ENCODE data around the gene SPRR5.

Gene SPRR5

GRCh38 chr1:152946248-152946647, 758 bp upstream of the SPRR5 start:
- no CpG with 5 or more reads among the region's 3 CpGs for WGBS (ENCODE audit: insufficient coverage, insufficient read length)
- Histone ChIP-seq H3K9me3 (ENCODE audit: control insufficient read depth, insufficient read depth, low read length) (no peaks in the 10 kb centered on the region), H3K27me3 (ENCODE audit: control insufficient read depth, insufficient read depth, low read length) (no peaks in the 10 kb centered on the region), H3K4me3 (ENCODE audit: low read length) (no peak overlapping the region), H3K4me1 (ENCODE audit: control insufficient read depth, insufficient read depth, low read length) (no peaks in the 10 kb centered on the region), H3K36me3 (ENCODE audit: control insufficient read depth, insufficient read depth, low read length) (no peaks in the 10 kb centered on the region), H3K27ac (ENCODE audit: low read length) (no peak overlapping the region)
- no peak for DNase-seq (ENCODE audit: low read depth, low spot score)

DNA sequence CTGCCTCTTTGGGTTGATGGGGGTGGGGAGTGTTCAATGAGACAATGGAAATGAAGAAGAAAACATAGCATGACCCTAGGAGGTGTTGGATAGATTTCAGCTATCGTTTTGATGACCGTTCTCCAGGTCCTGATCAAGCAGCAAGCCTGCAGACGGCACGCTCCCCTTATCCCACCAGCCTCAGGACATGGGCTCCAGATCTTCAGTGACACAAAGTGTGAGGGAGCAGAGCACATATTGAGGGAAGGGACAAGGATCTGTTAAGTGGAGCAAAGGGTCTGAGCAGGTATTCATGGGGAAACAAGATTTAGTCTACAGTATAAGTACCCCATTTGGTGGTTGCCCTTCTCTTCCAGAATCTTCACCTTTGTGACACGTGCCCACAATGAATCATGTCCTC, 4.7 kb downstream of the SPRR5 start:
- DNase-seq (ENCODE audit: low read depth, low spot score), result no peak
- no peaks in the 10 kb centered on the region for H3K9me3 ChIP-seq (ENCODE audit: control insufficient read depth, insufficient read depth, low read length)
- H3K36me3 ChIP-seq (ENCODE audit: control insufficient read depth, insufficient read depth, low read length), result no peaks in the 10 kb centered on the region
- WGBS (ENCODE audit: insufficient coverage, insufficient read length), result no CpG with 5 or more reads among the region's 5 CpGs
- no peaks in the 10 kb centered on the region for H3K27me3 ChIP-seq (ENCODE audit: control insufficient read depth, insufficient read depth, low read length)
- no peaks in the 10 kb centered on the region for H3K4me1 ChIP-seq (ENCODE audit: control insufficient read depth, insufficient read depth, low read length)
- H3K4me3 ChIP-seq (ENCODE audit: low read length), result no peak overlapping the region
- no peak overlapping the region for H3K27ac ChIP-seq (ENCODE audit: low read length)

GRCh38 chr1:152953761-152954160, 6.8 kb downstream of the SPRR5 start:
- WGBS (ENCODE audit: insufficient coverage, insufficient read length), result no CpG with 5 or more reads among the region's 7 CpGs
- DNase-seq (ENCODE audit: low read depth, low spot score), result no peak

DNA sequence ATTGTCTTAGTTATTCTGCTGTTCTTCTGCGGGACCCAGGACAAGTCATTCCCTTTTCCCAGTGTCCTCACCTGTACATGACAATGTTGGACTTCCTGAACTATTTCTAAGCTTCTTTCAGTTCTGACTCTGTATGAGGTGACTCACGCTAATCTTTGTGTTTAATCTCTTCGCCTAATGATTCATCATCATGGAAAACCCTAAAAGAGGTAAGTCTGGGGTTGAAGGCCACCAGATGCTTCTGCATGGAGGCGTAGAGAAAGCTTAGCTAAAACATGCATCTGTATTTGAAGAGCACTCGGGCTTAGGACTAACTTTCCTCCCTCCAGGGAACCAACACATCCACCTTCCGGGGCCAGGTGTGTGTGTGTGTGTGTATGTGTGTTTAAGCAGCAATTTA, 7.4 kb downstream of the SPRR5 start:
- no peak overlapping the region for H3K27ac ChIP-seq (ENCODE audit: low read length)
- H3K4me1 ChIP-seq (ENCODE audit: control insufficient read depth, insufficient read depth, low read length), result no peaks in the 10 kb centered on the region
- WGBS (ENCODE audit: insufficient coverage, insufficient read length), result no CpG with 5 or more reads among the region's 6 CpGs
- H3K36me3 ChIP-seq (ENCODE audit: control insufficient read depth, insufficient read depth, low read length), result no peaks in the 10 kb centered on the region
- no peaks in the 10 kb centered on the region for H3K27me3 ChIP-seq (ENCODE audit: control insufficient read depth, insufficient read depth, low read length)
- no peaks in the 10 kb centered on the region for H3K9me3 ChIP-seq (ENCODE audit: control insufficient read depth, insufficient read depth, low read length)
- no peak for DNase-seq (ENCODE audit: low read depth, low spot score)
- no peak overlapping the region for H3K4me3 ChIP-seq (ENCODE audit: low read length)

More at GRCh38 chr1:152953761-152954160, 6.8 kb downstream of the SPRR5 start:
- Histone ChIP-seq H3K27ac (ENCODE audit: low read length) (no peak overlapping the region), H3K4me1 (ENCODE audit: control insufficient read depth, insufficient read depth, low read length) (no peaks in the 10 kb centered on the region), H3K27me3 (ENCODE audit: control insufficient read depth, insufficient read depth, low read length) (no peaks in the 10 kb centered on the region), H3K36me3 (ENCODE audit: control insufficient read depth, insufficient read depth, low read length) (no peaks in the 10 kb centered on the region), H3K9me3 (ENCODE audit: control insufficient read depth, insufficient read depth, low read length) (no peaks in the 10 kb centered on the region), H3K4me3 (ENCODE audit: low read length) (no peak overlapping the region)

DNA sequence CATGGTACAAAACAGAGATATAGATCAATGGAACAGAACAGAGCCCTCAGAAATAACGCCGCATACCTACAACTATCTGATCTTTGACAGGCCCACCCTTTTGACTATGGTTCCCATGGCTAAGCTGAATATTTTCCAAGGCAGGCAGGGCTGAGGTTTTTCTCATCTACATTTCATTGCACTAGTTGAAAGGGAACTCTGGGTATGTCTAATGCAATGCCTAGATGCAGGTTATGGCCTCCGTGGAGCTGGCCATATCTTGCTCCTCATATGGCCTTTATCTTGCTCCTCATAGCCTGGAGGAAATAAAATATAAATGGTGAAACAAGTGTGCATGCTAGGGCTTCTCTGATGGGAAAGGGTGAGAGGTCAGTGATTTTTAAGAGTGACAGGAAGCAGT, 10.6 kb downstream of the SPRR5 start:
- Histone ChIP-seq H3K27ac (ENCODE audit: low read length) (no peak overlapping the region), H3K27me3 (ENCODE audit: control insufficient read depth, insufficient read depth, low read length) (no peaks in the 10 kb centered on the region), H3K36me3 (ENCODE audit: control insufficient read depth, insufficient read depth, low read length) (no peaks in the 10 kb centered on the region), H3K4me3 (ENCODE audit: low read length) (no peak overlapping the region), H3K4me1 (ENCODE audit: control insufficient read depth, insufficient read depth, low read length) (no peaks in the 10 kb centered on the region), H3K9me3 (ENCODE audit: control insufficient read depth, insufficient read depth, low read length) (no peaks in the 10 kb centered on the region)
- no CpG with 5 or more reads among the region's 3 CpGs for WGBS (ENCODE audit: insufficient coverage, insufficient read length)
- no peak for DNase-seq (ENCODE audit: low read depth, low spot score)

- Histone ChIP-seq H3K9me3 (ENCODE audit: control insufficient read depth, insufficient read depth, low read length) (no peaks in the 10 kb centered on the region), H3K4me1 (ENCODE audit: control insufficient read depth, insufficient read depth, low read length) (no peaks in the 10 kb centered on the region), H3K4me3 (ENCODE audit: low read length) (no peak overlapping the region), H3K27ac (ENCODE audit: low read length) (no peak overlapping the region), H3K36me3 (ENCODE audit: control insufficient read depth, insufficient read depth, low read length) (no peaks in the 10 kb centered on the region), H3K27me3 (ENCODE audit: control insufficient read depth, insufficient read depth, low read length) (no peaks in the 10 kb centered on the region)
- DNase-seq (ENCODE audit: low read depth, low spot score), result no peak
- WGBS (ENCODE audit: insufficient coverage, insufficient read length), result no CpG with 5 or more reads among the region's 3 CpGs
Observed at GRCh38 chr1:152959273-152959672, 12.3 kb downstream of the SPRR5 start.

GRCh38 chr1:152959801-152960451, 12.9 kb downstream of the SPRR5 start:
- Histone ChIP-seq H3K27ac (ENCODE audit: low read length) (no peak overlapping the region), H3K36me3 (ENCODE audit: control insufficient read depth, insufficient read depth, low read length) (no peaks in the 10 kb centered on the region), H3K9me3 (ENCODE audit: control insufficient read depth, insufficient read depth, low read length) (no peaks in the 10 kb centered on the region), H3K4me3 (ENCODE audit: low read length) (no peak overlapping the region), H3K4me1 (ENCODE audit: control insufficient read depth, insufficient read depth, low read length) (no peaks in the 10 kb centered on the region), H3K27me3 (ENCODE audit: control insufficient read depth, insufficient read depth, low read length) (no peaks in the 10 kb centered on the region)
- WGBS (ENCODE audit: insufficient coverage, insufficient read length), result no CpG with 5 or more reads among the region's 10 CpGs
- DNase-seq (ENCODE audit: low read depth, low spot score), result no peak

DNA sequence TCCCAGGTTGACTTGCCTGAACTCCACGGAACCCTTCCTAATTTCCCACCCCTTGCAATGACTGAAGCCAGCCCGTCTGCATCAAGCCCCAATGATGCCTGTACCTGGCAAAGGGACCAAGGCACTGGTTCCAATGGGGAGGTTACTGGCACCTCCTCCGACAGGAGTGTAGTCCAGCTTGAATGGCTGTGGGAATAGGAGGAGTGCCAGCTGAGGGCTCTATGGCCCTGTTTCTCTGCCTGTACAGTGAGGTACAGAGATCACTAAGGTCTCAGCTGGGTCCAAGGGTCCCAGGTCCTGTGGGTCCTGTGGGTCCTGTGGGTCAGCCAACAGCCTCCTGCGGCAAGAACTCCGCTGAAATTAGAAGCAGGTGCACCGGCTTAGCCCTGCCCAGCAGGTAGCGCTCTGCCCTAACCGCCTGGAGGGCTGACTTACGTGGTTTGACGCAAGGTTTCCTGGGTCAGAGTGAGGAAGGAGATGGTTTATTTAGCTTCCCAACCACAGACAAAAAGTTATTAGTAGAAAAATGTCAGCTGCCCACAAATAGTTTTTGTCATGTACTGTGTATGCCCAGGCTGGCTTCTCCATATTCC, 13.5 kb downstream of the SPRR5 start:
- Histone ChIP-seq H3K9me3 (ENCODE audit: control insufficient read depth, insufficient read depth, low read length) (no peaks in the 10 kb centered on the region), H3K27ac (ENCODE audit: low read length) (no peak overlapping the region), H3K4me1 (ENCODE audit: control insufficient read depth, insufficient read depth, low read length) (no peaks in the 10 kb centered on the region), H3K27me3 (ENCODE audit: control insufficient read depth, insufficient read depth, low read length) (no peaks in the 10 kb centered on the region), H3K4me3 (ENCODE audit: low read length) (no peak overlapping the region), H3K36me3 (ENCODE audit: control insufficient read depth, insufficient read depth, low read length) (no peaks in the 10 kb centered on the region)
- DNase-seq (ENCODE audit: low read depth, low spot score), result peak; percentile 29
- WGBS (ENCODE audit: insufficient coverage, insufficient read length), result no CpG with 5 or more reads among the region's 10 CpGs

DNA sequence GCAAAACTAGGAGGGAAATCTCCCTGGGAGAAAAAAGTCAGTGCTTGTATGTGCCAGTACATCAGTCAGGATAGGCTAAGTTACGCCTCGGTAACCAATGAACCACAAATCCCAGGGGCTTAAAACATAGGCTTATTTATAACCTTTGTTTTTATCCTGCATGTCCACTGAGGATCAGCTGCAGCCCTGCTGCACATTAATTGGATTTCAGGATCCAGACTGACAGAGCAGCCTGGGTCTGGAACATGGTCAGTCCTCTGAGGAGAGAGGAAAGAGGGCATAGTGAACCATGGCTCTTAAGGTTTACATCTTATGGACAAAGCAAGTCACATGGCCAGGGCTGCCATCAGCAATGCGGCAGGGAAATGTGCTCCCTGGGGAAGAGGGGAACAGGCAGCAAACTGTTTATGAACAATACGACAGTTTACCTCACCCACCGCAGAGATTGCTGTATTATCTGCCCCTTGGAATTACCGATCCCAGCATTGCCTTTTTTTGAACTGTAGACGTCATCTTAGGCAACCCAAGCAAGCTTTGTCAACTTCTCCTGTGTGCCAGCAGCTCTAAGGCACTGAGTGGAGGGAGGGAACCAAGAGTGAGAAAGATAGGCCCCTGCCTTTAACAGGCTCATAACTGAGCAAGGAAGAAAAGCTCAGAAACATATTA, 14.4 kb downstream of the SPRR5 start:
- DNase-seq (ENCODE audit: low read depth, low spot score), result no peak
- WGBS (ENCODE audit: insufficient coverage, insufficient read length), result no CpG with 5 or more reads among the region's 7 CpGs
- H3K4me3 ChIP-seq (ENCODE audit: low read length), result no peak overlapping the region
- H3K9me3 ChIP-seq (ENCODE audit: control insufficient read depth, insufficient read depth, low read length), result no peaks in the 10 kb centered on the region
- no peak overlapping the region for H3K27ac ChIP-seq (ENCODE audit: low read length)
- H3K4me1 ChIP-seq (ENCODE audit: control insufficient read depth, insufficient read depth, low read length), result no peaks in the 10 kb centered on the region
- H3K36me3 ChIP-seq (ENCODE audit: control insufficient read depth, insufficient read depth, low read length), result no peaks in the 10 kb centered on the region
- no peaks in the 10 kb centered on the region for H3K27me3 ChIP-seq (ENCODE audit: control insufficient read depth, insufficient read depth, low read length)

- Histone ChIP-seq H3K27me3 (ENCODE audit: control insufficient read depth, insufficient read depth, low read length) (no peaks in the 10 kb centered on the region), H3K27ac (ENCODE audit: low read length) (no peak overlapping the region), H3K4me1 (ENCODE audit: control insufficient read depth, insufficient read depth, low read length) (no peaks in the 10 kb centered on the region), H3K9me3 (ENCODE audit: control insufficient read depth, insufficient read depth, low read length) (no peaks in the 10 kb centered on the region), H3K36me3 (ENCODE audit: control insufficient read depth, insufficient read depth, low read length) (no peaks in the 10 kb centered on the region), H3K4me3 (ENCODE audit: low read length) (no peak overlapping the region)
- no peak for DNase-seq (ENCODE audit: low read depth, low spot score)
- WGBS (ENCODE audit: insufficient coverage, insufficient read length), result no CpG with 5 or more reads among the region's 2 CpGs
Observed at GRCh38 chr1:152962876-152963415, 15.9 kb downstream of the SPRR5 start.
